HL-60 (cell line): ENCODE measurements around the gene CABP2.

ENCODE experiments used
- CTCF ChIP-seq: IDR thresholded peaks from one replicate; pipeline ENCODE4 v1.5.1; 2011; ENCODE audit warnings: low read length, control low read depth, inconsistent platforms; ENCODE audit not compliant: insufficient read depth
- GABPA ChIP-seq: IDR thresholded peaks from 2 replicates; pipeline ENCODE4 v1.6.1; 2012; ENCODE audit warnings: low read depth
- POLR2AphosphoS5 ChIP-seq: IDR thresholded peaks from 2 replicates; pipeline ENCODE4 v1.6.1; 2012; ENCODE audit warnings: low read depth
- REST ChIP-seq: IDR thresholded peaks from 2 replicates; pipeline ENCODE4 v1.6.1; 2012; ENCODE audit warnings: low read depth; ENCODE audit not compliant: insufficient replicate concordance
- SPI1 ChIP-seq: IDR thresholded peaks from 2 replicates; pipeline ENCODE4 v1.6.1; 2012; ENCODE audit warnings: low read depth, mild to moderate bottlenecking, borderline replicate concordance

DNA sequence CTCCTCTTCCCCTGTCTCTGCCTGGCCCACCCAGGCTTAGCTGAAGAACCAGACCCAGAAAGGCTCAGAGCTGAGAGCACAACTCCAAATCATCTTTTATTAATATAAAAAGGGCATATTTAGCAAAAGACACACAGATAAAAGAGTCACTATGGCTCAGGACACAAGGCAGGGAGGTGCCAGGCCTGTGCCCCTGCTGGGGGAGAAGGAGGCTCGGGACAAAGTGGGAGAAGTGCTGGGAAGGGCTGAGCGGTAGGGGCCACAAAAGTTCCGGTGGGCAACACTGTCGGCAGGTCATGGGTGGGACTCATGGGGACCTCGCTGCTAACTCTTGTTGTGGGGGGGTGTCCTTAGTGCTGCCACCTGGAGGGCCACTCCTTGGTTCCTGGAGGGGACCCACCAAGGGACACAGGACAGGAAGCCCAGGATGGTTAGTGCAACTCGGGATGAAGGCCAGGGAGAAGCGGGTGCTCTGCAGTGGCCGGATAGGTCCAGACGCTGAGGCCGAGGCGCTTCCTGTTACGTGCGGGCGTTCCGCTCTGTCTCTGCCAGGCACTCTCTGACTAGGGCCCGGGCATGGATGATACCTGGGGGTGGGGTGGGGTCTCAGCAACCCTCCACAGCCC is 16.7 kb downstream of the CABP2 start:
- TF ChIP-seq CTCF (no peak), POLR2AphosphoS5 (no peak), REST (no peak), GABPA (no peak), SPI1 (no peak)
